BLaER1 treated with 17β-estradiol and CSF1 and Interleukin-3, amounts not matched to agents 10 nM and 100 nM (cell line): Measurements from ENCODE around the gene ADGRD1.
"Not testable (repeated sequence)": the region's sequence is repeated elsewhere in the genome, so short reads cannot be mapped to it uniquely, and the experiment has no call there.

Source experiments
- H3K27ac ChIP-seq, 11 experiments: shearing (Covaris generic); formaldehyde crosslinking; 2 replicates each; pipeline ENCODE4 v1.8.1; 2022
- H3K27me3 ChIP-seq, 11 experiments: shearing (Covaris generic); formaldehyde crosslinking; 2 replicates each; pipeline ENCODE4 v1.8.1; 2022
- H3K36me3 ChIP-seq, 11 experiments: shearing (Covaris generic); formaldehyde crosslinking; 2 replicates each; pipeline ENCODE4 v1.8.1; 2022
- H3K4me1 ChIP-seq, 10 experiments: shearing (Covaris generic); formaldehyde crosslinking; 2 replicates each; pipeline ENCODE4 v1.8.1; 2022
- H3K4me2 ChIP-seq, 11 experiments: shearing (Covaris generic); formaldehyde crosslinking; 2 replicates each; pipeline ENCODE4 v1.8.1; 2022
- H3K4me3 ChIP-seq, 10 experiments: shearing (Covaris generic); formaldehyde crosslinking; 2 replicates each; pipeline ENCODE4 v1.8.1; 2022
- H3K9ac ChIP-seq, 11 experiments: shearing (Covaris generic); formaldehyde crosslinking; 2 replicates each; pipeline ENCODE4 v1.8.1; 2022
- H3K9me3 ChIP-seq, 11 experiments: shearing (Covaris generic); formaldehyde crosslinking; replicated peaks in 1 of 11; 2 replicates each; pipeline ENCODE4 v1.8.1; 2022
- H4K20me1 ChIP-seq, 11 experiments: shearing (Covaris generic); formaldehyde crosslinking; 2 replicates each; pipeline ENCODE4 v1.8.1; 2022
- Cebpa-rat ChIP-seq, 11 experiments: shearing (Covaris generic); IDR thresholded peaks; 2 replicates each; pipeline ENCODE4 v1.8.1; 2022

ADGRD1 gene

DNA sequence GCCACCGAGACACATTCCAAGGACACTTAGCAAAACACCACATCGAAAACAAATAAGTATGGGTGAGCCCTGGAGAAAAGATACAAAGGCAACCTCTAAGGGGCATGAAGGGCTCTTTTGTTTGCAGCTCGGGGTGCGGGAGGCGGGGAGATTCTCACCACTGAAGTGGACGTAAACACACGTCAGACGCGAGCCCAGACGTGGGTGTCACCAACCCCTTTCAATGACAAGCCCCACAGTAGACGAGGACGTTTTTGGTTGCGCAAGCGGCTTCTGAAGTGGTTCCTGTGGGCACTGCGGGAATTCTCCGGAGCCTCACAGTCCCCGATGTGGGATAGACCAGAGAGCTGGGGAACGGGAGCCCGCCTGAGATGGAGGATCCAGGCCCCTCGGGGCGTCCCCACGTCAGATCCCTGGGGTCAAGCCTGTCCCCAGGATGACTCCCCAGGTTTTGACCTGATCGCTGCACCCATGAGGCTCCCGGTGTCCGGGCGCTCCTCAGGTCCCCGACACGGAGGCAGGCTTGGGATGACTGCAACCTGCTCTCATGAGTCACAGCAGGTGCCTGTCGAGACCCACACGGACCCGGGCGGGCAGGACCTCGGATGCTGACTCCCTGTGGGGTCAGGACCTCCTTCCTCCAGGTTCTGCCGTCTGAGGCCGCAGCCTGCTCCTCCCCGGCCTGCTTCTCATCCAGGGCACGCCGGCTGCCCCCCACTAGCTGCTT, 20.3 kb upstream of the ADGRD1 start:
- no peak overlapping the region for H3K9ac ChIP-seq
- H3K4me3 ChIP-seq, result no peak overlapping the region
- H3K36me3 ChIP-seq, result no peaks in the 10 kb centered on the region
- H4K20me1 ChIP-seq, result no peaks in the 10 kb centered on the region
- H3K9me3 ChIP-seq, result peaks cover 5 to 19% (median 11%) of the 10 kb centered on the region in 11 experiments; a peak in 12 of 22 replicates
- peak in 3 of 11 experiments; percentile 8 to 45 (median 16); a peak in 3 of 22 replicates for TF ChIP-seq Cebpa-rat (IDR thresholded peaks at IDR 0.05)
- peak overlapping the region in 8 of 11 experiments; percentile 0 to 55 (median 33); a peak in 10 of 22 replicates for H3K4me2 ChIP-seq
- H3K4me1 ChIP-seq, result peaks cover 0 to 12% (median 7%) of the 10 kb centered on the region in 10 experiments; a peak in 11 of 20 replicates
- no peak overlapping the region for H3K27ac ChIP-seq
- no peaks in the 10 kb centered on the region for H3K27me3 ChIP-seq

- H3K27me3 ChIP-seq, result no peaks in the 10 kb centered on the region
- no peak overlapping the region for H3K27ac ChIP-seq
- no peak overlapping the region for H3K9ac ChIP-seq
- no peak for TF ChIP-seq Cebpa-rat (IDR thresholded peaks at IDR 0.05)
- H3K4me3 ChIP-seq, result no peak overlapping the region
- H4K20me1 ChIP-seq, result no peaks in the 10 kb centered on the region
- no peak overlapping the region for H3K4me2 ChIP-seq
- H3K36me3 ChIP-seq, result no peaks in the 10 kb centered on the region
- peaks cover 9 to 24% (median 16%) of the 10 kb centered on the region in 11 experiments; a peak in 19 of 22 replicates for H3K9me3 ChIP-seq
- H3K4me1 ChIP-seq, result peaks cover 0 to 11% (median 7%) of the 10 kb centered on the region in 10 experiments; a peak in 10 of 20 replicates
These were observed 19.0 kb upstream of the ADGRD1 start for GRCh38 chr12:130934753-130935152.

DNA sequence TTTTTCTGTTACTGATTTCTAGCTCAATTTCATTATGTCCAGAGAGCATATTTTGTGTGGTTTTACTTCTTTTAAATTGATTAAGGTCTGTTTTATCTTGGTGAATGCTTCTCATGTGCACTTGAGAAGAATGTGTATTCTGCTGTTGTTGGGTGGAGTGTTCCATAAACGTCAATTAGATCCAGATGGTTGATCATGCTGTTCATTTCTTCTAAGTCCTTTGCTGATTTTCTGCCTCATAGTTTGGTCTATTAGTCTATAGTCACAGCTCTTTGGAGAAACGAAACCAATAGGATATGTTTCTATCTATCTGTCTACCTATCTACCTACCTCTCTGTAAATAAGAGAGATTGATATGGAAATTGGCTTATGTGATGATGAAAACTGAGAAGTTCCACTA, 17.1 kb upstream of the ADGRD1 start:
- Histone ChIP-seq H3K27ac (no peak overlapping the region), H3K4me3 (no peak overlapping the region), H3K9ac (no peak overlapping the region), H3K4me2 (no peak overlapping the region), H4K20me1 (no peaks in the 10 kb centered on the region), H3K36me3 (no peaks in the 10 kb centered on the region), H3K27me3 (no peaks in the 10 kb centered on the region), H3K4me1 (peaks cover 0 to 11% (median 7%) of the 10 kb centered on the region in 10 experiments; a peak in 10 of 20 replicates), H3K9me3 (peaks cover 27 to 42% (median 32%) of the 10 kb centered on the region in 11 experiments)
- no peak for TF ChIP-seq Cebpa-rat (IDR thresholded peaks at IDR 0.05)

- H3K27me3 ChIP-seq, result no peaks in the 10 kb centered on the region
- H3K4me2 ChIP-seq, result no peak overlapping the region
- no peak overlapping the region for H3K4me3 ChIP-seq
- H3K9me3 ChIP-seq, result peaks cover 30 to 46% (median 34%) of the 10 kb centered on the region in 11 experiments
- peaks cover 0 to 11% (median 7%) of the 10 kb centered on the region in 10 experiments; a peak in 10 of 20 replicates for H3K4me1 ChIP-seq
- H3K27ac ChIP-seq, result no peak overlapping the region
- no peak overlapping the region for H3K9ac ChIP-seq
- no peaks in the 10 kb centered on the region for H3K36me3 ChIP-seq
- no peak for TF ChIP-seq Cebpa-rat (IDR thresholded peaks at IDR 0.05)
- no peaks in the 10 kb centered on the region for H4K20me1 ChIP-seq
These were observed 16.6 kb upstream of the ADGRD1 start for GRCh38 chr12:130937063-130937462.

DNA sequence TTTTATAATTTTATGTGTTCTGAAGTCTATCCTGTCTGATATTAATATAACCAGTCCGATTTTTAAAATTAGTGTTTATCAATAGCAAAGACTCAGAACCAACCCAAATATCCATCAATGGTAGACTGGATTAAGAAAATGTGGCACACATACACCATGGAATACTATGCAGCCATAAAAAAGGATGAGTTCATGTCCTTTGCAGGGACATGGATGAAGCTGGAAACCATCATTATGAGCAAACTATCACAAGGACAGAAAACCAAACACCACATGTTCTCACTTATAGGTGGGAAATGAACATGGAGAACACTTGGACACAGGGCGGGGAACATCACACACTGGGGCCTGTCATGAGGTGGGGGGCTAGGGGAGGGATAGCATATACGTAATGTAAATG, 16.2 kb upstream of the ADGRD1 start:
- H3K9me3 ChIP-seq, result peaks cover 30 to 46% (median 35%) of the 10 kb centered on the region in 11 experiments
- H3K9ac ChIP-seq, H3K27me3 ChIP-seq, H3K4me2 ChIP-seq, H3K4me1 ChIP-seq, H4K20me1 ChIP-seq, H3K36me3 ChIP-seq, H3K27ac ChIP-seq, H3K4me3 ChIP-seq: not testable (repeated sequence)

- Histone ChIP-seq H4K20me1 (no peaks in the 10 kb centered on the region), H3K9me3 (peaks cover 30 to 46% (median 35%) of the 10 kb centered on the region in 11 experiments), H3K4me1 (peaks cover 0 to 6% (median 3%) of the 10 kb centered on the region in 10 experiments; a peak in 8 of 20 replicates), H3K27ac (no peak overlapping the region), H3K27me3 (no peaks in the 10 kb centered on the region), H3K4me2 (no peak overlapping the region), H3K9ac (no peak overlapping the region), H3K4me3 (no peak overlapping the region), H3K36me3 (no peaks in the 10 kb centered on the region)
- no peak for TF ChIP-seq Cebpa-rat (IDR thresholded peaks at IDR 0.05)
These were observed 15.5 kb upstream of the ADGRD1 start for GRCh38 chr12:130938186-130938585.

DNA sequence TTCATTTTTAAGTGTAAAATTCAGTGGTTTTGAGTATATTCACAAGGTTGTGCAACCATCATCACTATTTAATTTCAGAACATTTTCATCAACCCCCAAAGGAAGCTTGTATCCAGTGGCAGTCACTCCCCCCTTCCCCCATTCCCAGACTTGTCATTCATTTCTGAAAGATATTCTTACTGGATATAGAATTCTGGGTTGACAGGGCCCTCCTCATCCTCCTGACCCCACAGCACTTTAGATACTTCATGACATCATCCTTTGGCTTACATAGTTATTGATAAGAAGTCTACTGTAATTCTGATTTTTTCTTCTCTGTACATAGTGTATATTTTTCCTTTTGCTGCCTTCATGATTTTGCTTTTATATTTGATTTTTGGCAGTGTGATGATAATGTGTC, 8.8 kb upstream of the ADGRD1 start:
- H4K20me1 ChIP-seq, result no peaks in the 10 kb centered on the region
- no peak overlapping the region for H3K4me2 ChIP-seq
- peaks cover 43 to 53% (median 47%) of the 10 kb centered on the region in 11 experiments for H3K9me3 ChIP-seq
- H3K4me1 ChIP-seq, result no peaks in the 10 kb centered on the region
- no peaks in the 10 kb centered on the region for H3K36me3 ChIP-seq
- H3K27ac ChIP-seq, result no peak overlapping the region
- no peak overlapping the region for H3K9ac ChIP-seq
- no peaks in the 10 kb centered on the region for H3K27me3 ChIP-seq
- no peak for TF ChIP-seq Cebpa-rat (IDR thresholded peaks at IDR 0.05)
- no peak overlapping the region for H3K4me3 ChIP-seq

DNA sequence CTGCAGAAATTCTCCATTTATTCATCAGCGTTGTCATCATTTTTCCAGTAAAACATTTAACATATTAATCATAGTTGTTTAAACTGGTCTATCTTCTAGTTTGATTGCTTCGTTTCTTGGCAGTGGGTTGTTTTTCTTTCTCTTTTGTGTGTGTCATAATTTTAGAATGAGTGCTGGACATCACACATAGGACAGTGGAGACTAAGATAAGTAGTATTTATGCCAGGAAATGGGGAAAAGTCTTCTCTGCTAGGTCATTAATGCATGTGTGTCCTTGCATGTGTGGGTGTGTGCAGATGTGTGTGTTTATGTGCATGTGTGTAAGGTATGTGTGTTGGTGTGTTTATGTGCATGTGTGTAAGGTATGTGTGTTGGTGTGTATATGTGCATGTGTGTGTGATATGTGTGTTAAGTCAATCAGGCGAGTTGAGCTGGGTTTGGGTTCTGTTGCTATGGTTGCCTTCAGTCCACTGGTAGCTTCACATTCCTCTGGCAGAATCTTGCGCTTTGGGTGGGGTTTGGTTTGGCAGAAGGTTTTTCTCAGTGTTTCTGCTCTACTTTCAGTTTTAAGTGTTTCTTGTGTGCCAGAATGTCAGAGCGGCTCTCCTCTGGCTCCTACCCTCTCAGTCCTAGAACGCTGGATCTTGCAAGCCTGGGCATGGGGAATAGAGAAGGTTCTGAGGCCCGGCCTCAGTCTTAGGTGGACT, 7.8 kb upstream of the ADGRD1 start:
- Histone ChIP-seq H3K9ac (no peak overlapping the region), H4K20me1 (no peaks in the 10 kb centered on the region), H3K4me2 (no peak overlapping the region), H3K9me3 (peaks cover 32 to 44% (median 37%) of the 10 kb centered on the region in 11 experiments), H3K27me3 (no peaks in the 10 kb centered on the region), H3K4me3 (no peak overlapping the region), H3K36me3 (no peaks in the 10 kb centered on the region), H3K4me1 (no peaks in the 10 kb centered on the region), H3K27ac (no peak overlapping the region)
- TF ChIP-seq Cebpa-rat (IDR thresholded peaks at IDR 0.05), result no peak

GRCh38 chr12:130947028-130947613, 6.6 kb upstream of the ADGRD1 start:
- Histone ChIP-seq H3K4me3 (no peak overlapping the region), H3K36me3 (no peaks in the 10 kb centered on the region), H3K4me2 (no peak overlapping the region), H4K20me1 (no peaks in the 10 kb centered on the region), H3K4me1 (peaks cover 0 to under 1% (median 0%) of the 10 kb centered on the region in 10 experiments; a peak in 1 of 20 replicates), H3K9me3 (peaks cover 25 to 35% (median 28%) of the 10 kb centered on the region in 11 experiments), H3K9ac (no peak overlapping the region), H3K27me3 (0 out of 22 replicates have a peak, but pooled peaks cover 0 to 2% (median 0%) of the 10 kb centered on the region in 11 experiments), H3K27ac (no peak overlapping the region)
- no peak for TF ChIP-seq Cebpa-rat (IDR thresholded peaks at IDR 0.05)
